HG03025 (cell line): ENCODE measurements around the gene RHOG.

Experiments used
- ATAC-seq: cut with Tn5 transposase; IDR thresholded peaks from one replicate; pipeline ENCODE4 v1.9.1; 2021; ENCODE audit warnings: mild to moderate bottlenecking, moderate library complexity; ENCODE audit not compliant: unreplicated experiment, low FRiP score

RHOG gene

GRCh38 chr11:3860375-3860774 lies 19.6 kb upstream of the RHOG start:
- no peak for ATAC-seq

DNA sequence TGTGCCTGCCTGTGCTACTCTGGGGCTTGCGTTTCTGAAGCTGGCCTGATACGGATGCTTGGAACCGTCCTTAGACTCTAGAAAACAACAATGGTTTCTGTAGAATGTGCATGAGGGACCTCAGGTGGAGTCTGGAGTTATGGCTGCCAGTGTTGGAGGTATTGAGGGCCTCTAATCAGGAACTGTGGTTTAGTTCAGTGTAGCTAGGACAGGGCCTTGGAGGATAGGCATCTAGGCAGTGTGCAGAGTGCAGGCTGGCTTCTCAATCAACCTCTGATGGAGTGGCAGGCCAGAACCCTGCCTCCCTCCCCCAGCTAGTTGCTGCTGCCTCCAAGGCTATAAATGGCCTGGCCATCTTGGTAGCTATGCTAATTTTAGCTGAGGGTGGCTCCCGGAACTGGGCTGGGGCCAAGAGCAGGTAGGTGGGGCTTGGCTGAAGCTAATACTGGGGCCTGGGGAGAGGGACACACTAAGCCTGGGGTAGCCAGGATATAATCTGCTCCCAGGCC lies 18.7 kb upstream of the RHOG start:
- peak; percentile 34 for ATAC-seq

DNA sequence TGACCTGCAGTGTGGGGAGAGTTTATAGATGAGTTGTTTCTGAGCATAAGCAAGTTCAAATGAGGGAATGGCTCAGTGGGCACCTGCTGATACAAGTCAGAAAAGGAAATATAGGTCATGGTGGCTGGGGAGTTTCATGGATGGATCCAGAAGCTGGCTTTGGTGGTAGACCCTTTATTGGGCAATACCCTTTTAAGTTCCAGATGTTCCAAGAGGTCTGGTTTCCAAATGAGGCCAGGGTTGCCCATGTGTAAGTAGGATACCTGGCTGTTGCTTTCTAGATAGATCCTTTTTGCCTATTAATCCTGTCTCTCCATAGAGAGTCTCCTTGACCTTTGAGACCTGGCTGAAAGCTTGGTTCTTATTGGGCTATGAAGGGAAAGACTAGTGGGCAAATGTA lies 16.9 kb upstream of the RHOG start:
- ATAC-seq, result no peak

- ATAC-seq, result no peak
Observed at GRCh38 chr11:3856856-3857553, 16.2 kb upstream of the RHOG start.

DNA sequence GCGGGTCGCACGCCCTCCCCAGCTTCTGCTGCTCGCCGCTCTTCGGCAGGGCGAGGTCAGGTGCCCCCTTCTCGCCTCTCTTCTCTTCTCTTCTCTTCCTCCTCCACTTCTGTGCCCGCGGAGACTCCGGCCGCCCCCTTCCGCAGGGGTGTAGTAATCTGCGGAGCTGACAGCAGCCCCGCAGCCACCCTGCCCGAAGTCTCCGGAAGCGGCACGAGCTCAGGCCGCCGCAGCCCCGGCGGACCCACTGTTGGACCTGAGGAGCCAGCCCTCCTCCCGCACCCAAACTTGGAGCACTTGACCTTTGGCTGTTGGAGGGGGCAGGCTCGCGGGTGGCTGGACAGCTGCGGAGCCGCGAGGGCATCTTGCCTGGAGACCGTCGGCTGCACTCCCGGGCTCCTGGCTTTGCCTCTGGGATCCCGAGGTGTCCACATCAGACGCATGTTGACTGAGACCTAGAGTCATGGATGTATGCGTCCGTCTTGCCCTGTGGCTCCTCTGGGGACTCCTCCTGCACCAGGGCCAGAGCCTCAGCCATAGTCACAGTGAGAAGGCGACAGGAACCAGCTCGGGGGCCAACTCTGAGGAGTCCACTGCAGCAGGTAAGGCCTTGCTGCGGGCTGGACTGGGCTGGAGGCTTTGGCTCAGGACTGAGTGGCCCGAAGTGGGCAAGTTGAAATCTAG lies 15.2 kb upstream of the RHOG start:
- ATAC-seq, result peak; percentile 14

GRCh38 chr11:3854977-3855807 lies 14.4 kb upstream of the RHOG start, which contains the start of gene STIM1:
Gene STIM1 (plus strand): TSS chr11:3855664. CDS start chr11:3856271, 607 bp downstream.
- ATAC-seq, result peak; percentile 63

- ATAC-seq, result no peak
Observed at GRCh38 chr11:3854660-3854976, 13.9 kb upstream of the RHOG start.

DNA sequence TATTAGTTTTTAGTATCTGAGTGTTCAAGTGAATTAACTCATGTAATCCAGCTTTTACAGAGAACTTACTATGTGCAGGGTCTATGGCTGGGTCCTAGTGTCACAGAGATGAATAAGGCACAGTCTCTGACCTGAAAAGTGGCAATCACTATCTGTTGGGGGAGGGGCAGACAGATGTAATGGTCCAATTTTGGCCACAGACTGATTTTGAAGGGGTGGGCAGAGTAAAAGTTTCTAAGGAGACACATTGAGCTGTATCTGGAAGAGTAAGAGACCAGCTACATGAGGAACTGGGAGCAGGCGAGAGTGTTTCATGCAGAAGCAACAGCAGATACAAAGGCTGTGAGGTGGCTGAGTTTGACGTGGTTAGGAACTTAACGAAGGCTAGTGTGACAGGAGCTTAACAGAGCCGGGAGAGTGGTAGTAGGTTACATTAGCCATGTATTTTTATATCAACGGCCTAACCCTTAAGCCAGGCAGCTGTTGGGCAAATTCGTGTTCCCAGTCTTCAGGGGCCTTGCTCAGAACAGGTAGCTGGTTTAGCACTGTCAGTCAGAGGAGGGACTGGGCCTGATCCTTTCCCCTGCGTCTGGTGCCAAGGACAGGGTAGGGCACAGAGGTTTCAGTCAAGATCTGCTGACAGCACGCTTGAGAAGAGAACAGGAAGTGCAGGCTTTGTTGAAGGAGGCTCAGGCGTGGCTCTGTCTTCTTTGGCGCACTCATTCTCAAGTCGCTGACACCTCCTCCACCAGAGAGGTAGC lies 13.3 kb upstream of the RHOG start:
- no peak for ATAC-seq

- ATAC-seq, result no peak
Observed at GRCh38 chr11:3853545-3853842, 12.7 kb upstream of the RHOG start.

GRCh38 chr11:3849297-3849874 lies 8.6 kb upstream of the RHOG start:
- no peak for ATAC-seq

- ATAC-seq, result no peak
Observed at GRCh38 chr11:3845670-3846069, 4.9 kb upstream of the RHOG start.

- no peak for ATAC-seq
Observed at GRCh38 chr11:3845246-3845645, 4.5 kb upstream of the RHOG start.

DNA sequence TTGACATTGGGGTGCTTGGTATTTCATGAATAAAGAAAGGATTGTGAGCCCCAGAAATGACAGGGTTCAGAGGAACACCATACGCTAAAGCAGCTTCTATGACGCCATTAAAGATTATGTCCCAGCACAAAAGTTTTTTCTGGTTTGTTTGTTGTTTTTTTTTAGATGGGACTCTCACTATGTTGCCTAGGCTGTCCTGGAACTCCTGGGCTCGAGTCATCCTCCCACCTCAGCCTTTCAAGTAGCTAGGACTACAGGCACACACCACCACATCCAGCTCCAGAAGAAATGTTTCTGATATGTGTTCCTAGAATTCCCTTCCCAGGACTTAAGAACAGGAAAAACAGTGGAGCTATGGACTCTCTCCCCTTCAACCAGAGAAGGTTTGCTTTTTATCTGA lies 2.6 kb upstream of the RHOG start:
- no peak for ATAC-seq

- peak; percentile 43 for ATAC-seq
Observed at GRCh38 chr11:3841426-3842350, 929 bp upstream of the RHOG start.

DNA sequence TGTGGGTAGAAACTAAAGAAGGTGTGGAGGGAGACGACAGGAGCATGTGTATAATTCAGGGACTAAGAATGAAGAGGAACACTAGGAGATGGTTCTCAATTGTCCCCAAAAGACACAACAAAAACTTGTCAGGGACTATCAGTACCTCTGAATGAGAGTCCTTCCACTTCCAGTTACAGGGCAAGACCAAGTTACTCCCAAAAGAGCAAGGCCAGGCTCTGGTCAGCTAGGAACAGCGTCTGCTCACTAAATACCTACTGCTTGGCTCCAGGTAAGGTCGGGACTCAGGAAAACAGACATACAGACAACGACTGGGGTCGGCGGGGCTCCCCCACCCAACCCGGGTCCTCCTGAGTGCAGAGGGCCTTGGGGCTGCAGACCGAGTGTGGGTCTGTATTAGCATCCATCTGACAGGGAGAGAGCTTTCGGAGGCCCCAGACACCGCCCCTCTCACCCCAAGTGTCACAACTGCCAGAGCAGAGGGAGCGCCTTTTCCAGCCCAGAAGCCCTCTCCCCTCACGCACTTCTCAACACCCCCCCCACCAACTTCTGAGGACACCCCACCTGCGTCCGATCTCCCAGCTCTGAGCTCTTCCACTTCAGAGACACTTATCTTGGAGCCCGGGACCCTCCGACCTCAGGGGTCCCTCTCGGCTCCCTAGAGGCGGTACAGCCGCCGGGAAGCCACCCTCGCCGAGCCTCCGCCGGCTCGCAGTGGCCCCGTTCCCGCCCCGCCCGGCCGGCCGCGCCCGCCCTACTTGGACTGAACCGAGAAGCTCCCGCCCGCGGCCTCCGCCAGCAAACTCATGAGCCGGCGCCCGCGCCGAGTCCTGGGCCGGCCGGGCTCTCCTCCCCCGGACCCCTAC lies 522 bp downstream of the RHOG start:
- ATAC-seq, result peak; percentile 0

DNA sequence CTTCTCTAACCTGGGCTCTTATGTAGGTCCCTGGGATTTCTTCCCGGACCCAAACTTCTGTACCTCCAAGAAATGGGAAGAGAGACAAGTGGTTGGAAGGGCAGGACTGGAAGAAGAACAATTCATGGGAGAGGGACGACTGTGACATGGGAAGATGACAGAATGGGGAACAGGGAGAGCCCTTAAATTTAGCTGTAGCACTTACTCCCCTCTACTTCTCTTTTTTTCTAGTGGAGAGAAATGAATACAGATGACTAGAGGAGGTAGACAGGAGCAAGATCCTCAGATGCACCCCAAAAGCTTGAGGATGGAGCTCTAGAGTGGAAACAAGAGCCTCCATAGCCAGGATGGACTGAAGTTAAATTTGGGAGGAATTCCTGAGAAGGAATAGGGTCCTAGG lies 2.3 kb downstream of the RHOG start:
- no peak for ATAC-seq

DNA sequence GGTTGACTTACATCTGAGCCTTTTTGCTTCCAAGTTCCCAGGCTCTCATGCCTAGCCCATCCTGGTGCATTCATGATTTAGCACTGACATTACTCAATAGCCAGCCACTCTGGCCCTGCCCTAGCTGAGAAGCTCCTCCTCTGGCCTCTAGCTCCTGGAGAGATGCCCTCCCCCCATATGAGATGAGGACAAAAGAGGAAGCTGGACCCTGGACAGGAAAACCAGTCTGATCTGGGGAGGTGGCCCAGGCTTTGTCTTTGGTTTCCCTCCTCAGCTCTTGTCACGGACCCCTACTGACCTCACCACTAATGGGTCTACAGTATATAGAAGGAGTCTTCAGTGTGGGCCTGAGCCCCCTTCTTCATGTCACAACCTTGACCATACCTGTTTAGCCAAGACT lies 3.0 kb downstream of the RHOG start:
- no peak for ATAC-seq

DNA sequence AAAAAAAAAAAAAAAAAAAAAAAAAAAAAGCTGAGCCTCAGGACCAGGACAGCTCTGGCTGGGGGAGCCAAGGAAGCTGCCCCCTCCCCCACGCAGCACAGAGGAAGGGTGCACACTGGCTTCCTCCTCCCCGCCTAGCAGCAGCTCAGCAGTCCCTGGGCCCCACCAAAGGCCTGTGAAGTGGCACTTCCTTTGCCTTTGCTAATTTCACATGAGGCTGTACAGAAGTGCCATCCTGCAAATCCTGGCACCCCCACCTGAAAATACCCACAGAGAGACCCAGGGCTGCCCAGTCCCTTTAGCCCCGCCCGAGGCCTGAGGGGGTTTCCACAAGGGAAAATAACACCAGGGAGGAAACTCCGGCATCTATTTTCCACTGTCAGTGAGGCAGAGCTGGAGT lies 3.9 kb downstream of the RHOG start:
- ATAC-seq, result no peak
